T-cell (primary cell): ENCODE measurements around the gene ELK3. TPM values are rescaled to one million over a fixed set of nuclear protein-coding genes. Genes with fewer than 3 reads are reported as not detected.
A peak's percentile ranks its signal among the peaks of the same experiment; 100 is the strongest.

ENCODE experiments used
- ATAC-seq, 4 experiments: fragments of 200-7000 bp in 3 of 4; fragments of 150-1000 bp in 1 of 4; cut with Tn5 transposase; replicated peaks in 1 of 4; 1 replicate in 3 of 4; 2 replicates in 1 of 4; pipeline ENCODE4 v1.10.0; 2021; ENCODE audit warnings: moderate library complexity in 3 of 4, mild to moderate bottlenecking in 2 of 4, moderate number of reproducible peaks in 1 of 4
- CTCF ChIA-PET, 2 donors: fragments of 300-600 bp; sonication (Branson Sonifier 250); formaldehyde crosslinking; loops; one replicate each; lab custom pipeline; 2022; ENCODE audit warnings: antibody characterized with exemption in 2 of 2; lab: Charles Lee
- POLR2A ChIA-PET, 2 donors: fragments of 300-600 bp; sonication (Branson Sonifier 250); formaldehyde crosslinking; loops; one replicate each; lab custom pipeline; 2022; ENCODE audit warnings: antibody characterized with exemption in 2 of 2; lab: Charles Lee
- DNase-seq, 35 experiments: peaks; one replicate each; pipeline versions ENCODE4 v3.0.0 to v3.0.0-alpha.2; 2013 to 2023
- H3K27ac ChIP-seq: one replicate; pipeline ENCODE4 v1.5.1; 2013; ENCODE audit warnings: low read length
- H3K27me3 ChIP-seq, 2 experiments: replicated peaks in 1 of 2; 1 replicate in 1 of 2; 2 replicates in 1 of 2; pipeline versions ENCODE4 v1.6.1 to v1.7.0; 2013; ENCODE audit warnings: low read length in 1 of 2, mixed read lengths in 1 of 2; ENCODE audit not compliant: control insufficient read depth in 2 of 2, insufficient read depth in 2 of 2; ENCODE audit errors: extremely low read depth in 1 of 2
- H3K36me3 ChIP-seq, 2 donors: 1 replicate in 1 of 2; 2 replicates in 1 of 2; pipeline versions ENCODE4 v1.6.1 to v1.7.0; 2013; ENCODE audit warnings: low read length in 1 of 2; ENCODE audit not compliant: control insufficient read depth in 2 of 2, insufficient read depth in 1 of 2; ENCODE audit errors: extremely low read depth in 1 of 2
- H3K4me1 ChIP-seq, 2 experiments: 1 replicate in 1 of 2; 2 replicates in 1 of 2; pipeline versions ENCODE4 v1.6.1 to v1.7.0; 2013; ENCODE audit warnings: low read length in 2 of 2, mixed read lengths in 1 of 2; ENCODE audit not compliant: insufficient read depth in 2 of 2, control insufficient read depth in 1 of 2; ENCODE audit errors: extremely low read depth in 1 of 2
- H3K4me3 ChIP-seq, 2 donors: 1 replicate in 1 of 2; 2 replicates in 1 of 2; pipeline versions ENCODE4 v1.5.1 to v1.7.0; 2013; ENCODE audit warnings: mild to moderate bottlenecking in 2 of 2, low read length in 1 of 2, moderate library complexity in 1 of 2; ENCODE audit not compliant: control insufficient read depth in 1 of 2; ENCODE audit errors: extremely low read depth in 1 of 2
- H3K9me3 ChIP-seq: 2 replicates; pipeline ENCODE4 v1.7.0; 2013
- H3K27ac Mint-ChIP-seq, 2 donors: one replicate each; pipeline ENCODE4 v1.8.0; 2020 to 2021; ENCODE audit warnings: mild to moderate bottlenecking in 2 of 2, mixed read lengths in 2 of 2
- H3K27me3 Mint-ChIP-seq, 2 donors: one replicate each; pipeline ENCODE4 v1.8.0; 2021 to 2022; ENCODE audit warnings: mixed read lengths in 2 of 2
- H3K36me3 Mint-ChIP-seq: one replicate; pipeline ENCODE4 v1.8.0; 2021; ENCODE audit warnings: mixed read lengths
- H3K4me1 Mint-ChIP-seq, 3 donors: one replicate each; pipeline ENCODE4 v1.8.0; 2020 to 2022; ENCODE audit warnings: mixed read lengths in 3 of 3, mild to moderate bottlenecking in 1 of 3
- H3K4me3 Mint-ChIP-seq, 3 donors: one replicate each; pipeline ENCODE4 v1.8.0; 2020 to 2022; ENCODE audit warnings: mild to moderate bottlenecking in 3 of 3, mixed read lengths in 3 of 3, moderate library complexity in 3 of 3
- H3K9me3 Mint-ChIP-seq, 3 donors: one replicate each; pipeline ENCODE4 v1.8.0; 2020 to 2022; ENCODE audit warnings: mixed read lengths in 3 of 3
- WGBS: methylation state at CpG from one replicate; pipeline ENCODE4 v1.1.5; 2013; ENCODE audit warnings: missing lambda C conversion rate; ENCODE audit not compliant: insufficient coverage; 5-methylcytosine and 5-hydroxymethylcytosine counted together
- total RNA-seq, 35 experiments: library from RNA in 6 of 35; stranded (reverse) in 6 of 35; fragments of 120-200 nt in 1 of 35; gene quantifications; one replicate each; pipeline versions ENCODE4 v1.2.1 to v1.2.4 and lab custom pipeline; 2013 to 2026

The ELK3 gene
- total RNA-seq, 5 donors from 2014 or later (not counting 1 experiment from before 2014, with no cell fraction given): 33.8 to 62.7 (median 55.5) TPM

- no peak overlapping the region for H3K4me3 Mint-ChIP-seq
- no CpG with 5 or more reads among the region's 4 CpGs for WGBS
- Histone ChIP-seq H3K27me3 (no peaks in the 10 kb centered on the region), H3K4me1 (peaks cover 0 to 5% of the 10 kb centered on the region in 2 experiments), H3K27ac (no peak overlapping the region), H3K4me3 (no peak overlapping the region), H3K9me3 (no peaks in the 10 kb centered on the region), H3K36me3 (peaks cover 0 to 37% of the 10 kb centered on the region in 2 donors)
- no peak for ATAC-seq
- ChIA-PET POLR2A (no interaction called here), CTCF (interaction anchor here in 1 of 2 donors (1.0 kb wide), 1 partner anchor 11 kb away, joined by 3 read pairs; no protein-coding TSS in a partner anchor)
- peak overlapping the region in 1 of 2 donors; percentile 36 for H3K27ac Mint-ChIP-seq
- no peaks in the 10 kb centered on the region for H3K27me3 Mint-ChIP-seq
- no peak for DNase-seq
- peaks cover 16 to 31% (median 28%) of the 10 kb centered on the region in 3 donors for H3K4me1 Mint-ChIP-seq
- no peaks in the 10 kb centered on the region for H3K9me3 Mint-ChIP-seq
- H3K36me3 Mint-ChIP-seq: peaks cover 34% of the 10 kb centered on the region
These were observed 103.3 kb downstream of the ELK3 start for GRCh38 chr12:96297504-96297903.

GRCh38 chr12:96300064-96300463 is 105.9 kb downstream of the ELK3 start:
- H3K9me3 ChIP-seq: no peaks in the 10 kb centered on the region
- no peak for DNase-seq
- H3K27me3 ChIP-seq: no peaks in the 10 kb centered on the region
- ChIA-PET POLR2A (no interaction called here), CTCF (interaction anchor here in 1 of 2 donors (0.5 kb wide), 1 partner anchor 150 kb away, joined by 3 read pairs; no protein-coding TSS in a partner anchor)
- H3K36me3 ChIP-seq: peaks cover 0 to 33% of the 10 kb centered on the region in 2 donors
- no peaks in the 10 kb centered on the region for H3K9me3 Mint-ChIP-seq
- H3K36me3 Mint-ChIP-seq: peaks cover 26% of the 10 kb centered on the region
- H3K4me3 ChIP-seq: no peak overlapping the region
- no peak overlapping the region for H3K4me3 Mint-ChIP-seq
- peaks cover 0 to 1% of the 10 kb centered on the region in 2 experiments for H3K4me1 ChIP-seq
- no peaks in the 10 kb centered on the region for H3K27me3 Mint-ChIP-seq
- WGBS: 100% methylated on average over 2 of the region's 5 CpGs
- no peak for ATAC-seq
- H3K4me1 Mint-ChIP-seq: peaks cover 21 to 27% (median 22%) of the 10 kb centered on the region in 3 donors
- no peak overlapping the region for H3K27ac Mint-ChIP-seq
- H3K27ac ChIP-seq: no peak overlapping the region

GRCh38 chr12:96301732-96302131 is 107.6 kb downstream of the ELK3 start:
- ATAC-seq (no peak), DNase-seq (no peak)
- ChIA-PET CTCF (interaction anchor here (0.7 kb wide), 5 partner anchors 46 to 211 kb away, joined by 3 to 6 read pairs (median 4); no protein-coding TSS in a partner anchor), POLR2A (interaction anchor here (0.6 to 0.7 kb wide), 5 partner anchors 21 to 124 kb away, joined by 6 to 12 read pairs (median 8); no protein-coding TSS in a partner anchor)
- Mint-ChIP-seq H3K27me3 (no peaks in the 10 kb centered on the region), H3K4me3 (no peak overlapping the region), H3K36me3 (peaks cover 29% of the 10 kb centered on the region), H3K4me1 (peaks cover 17 to 19% (median 18%) of the 10 kb centered on the region in 3 donors), H3K9me3 (no peaks in the 10 kb centered on the region), H3K27ac (no peak overlapping the region)
- no CpG with 5 or more reads among the region's 4 CpGs for WGBS
- Histone ChIP-seq H3K4me3 (no peak overlapping the region), H3K27me3 (no peaks in the 10 kb centered on the region), H3K4me1 (peaks cover 0 to 5% of the 10 kb centered on the region in 2 experiments), H3K36me3 (peaks cover 0 to 37% of the 10 kb centered on the region in 2 donors), H3K9me3 (no peaks in the 10 kb centered on the region), H3K27ac (no peak overlapping the region)

- no CpG with 5 or more reads among the region's 2 CpGs for WGBS
- H3K27ac Mint-ChIP-seq: no peak overlapping the region
These were observed 108.6 kb downstream of the ELK3 start for GRCh38 chr12:96302687-96303310.

GRCh38 chr12:96303653-96304052 is 109.5 kb downstream of the ELK3 start:
- CTCF ChIA-PET: interaction anchor here (0.5 to 1.2 kb wide), 7 partner anchors 45 to 213 kb away, joined by 3 to 11 read pairs (median 3); no protein-coding TSS in a partner anchor
- H3K36me3 ChIP-seq: peaks cover 0 to 29% of the 10 kb centered on the region in 2 donors
- POLR2A ChIA-PET: interaction anchor here (0.5 to 0.6 kb wide), 2 partner anchors 36 to 77 kb away, joined by 3 to 4 read pairs; no protein-coding TSS in a partner anchor
- H3K4me1 ChIP-seq: peaks cover 0 to 5% of the 10 kb centered on the region in 2 experiments
- H3K27me3 Mint-ChIP-seq: no peaks in the 10 kb centered on the region
- peaks cover 20 to 24% (median 24%) of the 10 kb centered on the region in 3 donors for H3K4me1 Mint-ChIP-seq
- H3K27ac ChIP-seq: no peak overlapping the region
- ATAC-seq (no peak), DNase-seq (no peak)
- no peaks in the 10 kb centered on the region for H3K9me3 Mint-ChIP-seq
- peaks cover 23% of the 10 kb centered on the region for H3K36me3 Mint-ChIP-seq
- no peak overlapping the region for H3K4me3 Mint-ChIP-seq
- H3K9me3 ChIP-seq: no peaks in the 10 kb centered on the region
- H3K4me3 ChIP-seq: no peak overlapping the region
- no peaks in the 10 kb centered on the region for H3K27me3 ChIP-seq
- H3K27ac Mint-ChIP-seq: no peak overlapping the region

More at GRCh38 chr12:96302687-96303310, 108.6 kb downstream of the ELK3 start:
- DNase-seq (no peak), ATAC-seq (no peak)
- H3K27me3 Mint-ChIP-seq: no peaks in the 10 kb centered on the region
- Histone ChIP-seq H3K9me3 (no peaks in the 10 kb centered on the region), H3K4me3 (no peak overlapping the region), H3K27me3 (no peaks in the 10 kb centered on the region), H3K4me1 (peaks cover 0 to 5% of the 10 kb centered on the region in 2 experiments), H3K36me3 (peaks cover 0 to 33% of the 10 kb centered on the region in 2 donors), H3K27ac (no peak overlapping the region)
- ChIA-PET POLR2A (interaction anchor here (0.6 kb wide), 3 partner anchors 35 to 331 kb away, joined by 3 to 10 read pairs (median 5); no protein-coding TSS in a partner anchor), CTCF (interaction anchor here (0.5 to 1.2 kb wide), 6 partner anchors 46 to 214 kb away, joined by 3 to 6 read pairs (median 3); no protein-coding TSS in a partner anchor)
- H3K36me3 Mint-ChIP-seq: peaks cover 24% of the 10 kb centered on the region
- H3K9me3 Mint-ChIP-seq: no peaks in the 10 kb centered on the region
- peaks cover 19 to 24% (median 23%) of the 10 kb centered on the region in 3 donors for H3K4me1 Mint-ChIP-seq
- H3K4me3 Mint-ChIP-seq: no peak overlapping the region

GRCh38 chr12:96305665-96306064 is 111.5 kb downstream of the ELK3 start:
- H3K9me3 ChIP-seq: no peaks in the 10 kb centered on the region
- no peaks in the 10 kb centered on the region for H3K27me3 ChIP-seq
- ChIA-PET POLR2A (no interaction called here), CTCF (no interaction called here)
- DNase-seq: no peak
- Mint-ChIP-seq H3K27me3 (no peaks in the 10 kb centered on the region), H3K9me3 (no peaks in the 10 kb centered on the region), H3K27ac (no peak overlapping the region), H3K4me1 (peaks cover 27 to 28% (median 27%) of the 10 kb centered on the region in 3 donors), H3K4me3 (no peak overlapping the region), H3K36me3 (peaks cover 24% of the 10 kb centered on the region)
- peaks cover 0 to 14% of the 10 kb centered on the region in 2 donors for H3K36me3 ChIP-seq
- peaks cover 0 to 5% of the 10 kb centered on the region in 2 experiments for H3K4me1 ChIP-seq
- H3K4me3 ChIP-seq: no peak overlapping the region
- WGBS: no CpG with 5 or more reads among the region's 3 CpGs
- no peak for ATAC-seq
- H3K27ac ChIP-seq: no peak overlapping the region
